ENCODE results near the gene CROCC2.

- TF ChIP-seq, protein P1, sequence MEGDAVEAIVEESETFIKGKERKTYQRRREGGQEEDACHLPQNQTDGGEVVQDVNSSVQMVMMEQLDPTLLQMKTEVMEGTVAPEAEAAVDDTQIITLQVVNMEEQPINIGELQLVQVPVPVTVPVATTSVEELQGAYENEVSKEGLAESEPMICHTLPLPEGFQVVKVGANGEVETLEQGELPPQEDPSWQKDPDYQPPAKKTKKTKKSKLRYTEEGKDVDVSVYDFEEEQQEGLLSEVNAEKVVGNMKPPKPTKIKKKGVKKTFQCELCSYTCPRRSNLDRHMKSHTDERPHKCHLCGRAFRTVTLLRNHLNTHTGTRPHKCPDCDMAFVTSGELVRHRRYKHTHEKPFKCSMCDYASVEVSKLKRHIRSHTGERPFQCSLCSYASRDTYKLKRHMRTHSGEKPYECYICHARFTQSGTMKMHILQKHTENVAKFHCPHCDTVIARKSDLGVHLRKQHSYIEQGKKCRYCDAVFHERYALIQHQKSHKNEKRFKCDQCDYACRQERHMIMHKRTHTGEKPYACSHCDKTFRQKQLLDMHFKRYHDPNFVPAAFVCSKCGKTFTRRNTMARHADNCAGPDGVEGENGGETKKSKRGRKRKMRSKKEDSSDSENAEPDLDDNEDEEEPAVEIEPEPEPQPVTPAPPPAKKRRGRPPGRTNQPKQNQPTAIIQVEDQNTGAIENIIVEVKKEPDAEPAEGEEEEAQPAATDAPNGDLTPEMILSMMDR (conservative IDR thresholded peaks at IDR 0.05), result no peak
- TF ChIP-seq ZFX (IDR thresholded peaks at IDR 0.05), result no peak
Observed at GRCh38 chr2:240951045-240951594, 45.0 kb downstream of the CROCC2 start.
